ENCODE results near the gene BLNK. TPM values are rescaled to one million over a fixed set of nuclear protein-coding genes. Genes with fewer than 3 reads are reported as not detected.
"Not testable (repeated sequence)": the region's sequence is repeated elsewhere in the genome, so short reads cannot be mapped to it uniquely, and the experiment has no call there.

The BLNK gene
- total RNA-seq, 1 donor from 2014 or later, result not detected

GRCh38 chr10:96229568-96230030, 41.8 kb downstream of the BLNK start:
- intact Hi-C loops (cut with micrococcal nuclease), result loop anchor here (1.0 kb wide), 2 partner anchors 64 to 111 kb away; no protein-coding TSS in a partner anchor

- intact Hi-C loops (cut with micrococcal nuclease), result no loop called here
These were observed 42.9 kb downstream of the BLNK start for GRCh38 chr10:96228408-96228994.

GRCh38 chr10:96227206-96227605, 44.2 kb downstream of the BLNK start:
- intact Hi-C loops (cut with micrococcal nuclease), result no loop called here

GRCh38 chr10:96225119-96225518, 46.2 kb downstream of the BLNK start:
- intact Hi-C loops (cut with micrococcal nuclease), result no loop called here

- intact Hi-C loops (cut with micrococcal nuclease), result no loop called here
These were observed 48.5 kb downstream of the BLNK start for GRCh38 chr10:96222908-96223307.

- intact Hi-C loops (cut with micrococcal nuclease), result no loop called here
These were observed 48.9 kb downstream of the BLNK start for GRCh38 chr10:96222441-96222840.

GRCh38 chr10:96218826-96219225, 52.5 kb downstream of the BLNK start:
- intact Hi-C loops (cut with micrococcal nuclease), result no loop called here

- intact Hi-C loops (cut with micrococcal nuclease), result no loop called here
These were observed 53.7 kb downstream of the BLNK start for GRCh38 chr10:96217711-96218110.

- intact Hi-C loops (cut with micrococcal nuclease), result no loop called here
These were observed 54.6 kb downstream of the BLNK start for GRCh38 chr10:96216775-96217174.

- intact Hi-C loops (cut with micrococcal nuclease), result no loop called here
These were observed 58.5 kb downstream of the BLNK start for GRCh38 chr10:96212911-96213310.

- intact Hi-C loops (cut with micrococcal nuclease), result no loop called here
These were observed 59.6 kb downstream of the BLNK start for GRCh38 chr10:96211764-96212163.

- intact Hi-C loops (cut with micrococcal nuclease), result no loop called here
These were observed 62.4 kb downstream of the BLNK start for GRCh38 chr10:96208946-96209345.

- intact Hi-C loops (cut with micrococcal nuclease), result no loop called here
These were observed 63.1 kb downstream of the BLNK start for GRCh38 chr10:96208271-96208670.

- intact Hi-C loops (cut with micrococcal nuclease), result no loop called here
These were observed 65.8 kb downstream of the BLNK start for GRCh38 chr10:96205580-96205979.

- intact Hi-C loops (cut with micrococcal nuclease), result no loop called here
These were observed 69.8 kb downstream of the BLNK start for GRCh38 chr10:96201525-96201924.

GRCh38 chr10:96189505-96189904, 81.9 kb downstream of the BLNK start:
- intact Hi-C loops (cut with micrococcal nuclease), result not testable (repeated sequence)

- intact Hi-C loops (cut with micrococcal nuclease), result no loop called here
These were observed 82.5 kb downstream of the BLNK start for GRCh38 chr10:96188916-96189315.

GRCh38 chr10:96188421-96188820, 82.9 kb downstream of the BLNK start:
- intact Hi-C loops (cut with micrococcal nuclease), result no loop called here

GRCh38 chr10:96176985-96177384, 94.4 kb downstream of the BLNK start:
- intact Hi-C loops (cut with micrococcal nuclease), result no loop called here

- intact Hi-C loops (cut with micrococcal nuclease), result no loop called here
These were observed 98.7 kb downstream of the BLNK start for GRCh38 chr10:96172666-96173065.

GRCh38 chr10:96170230-96170629, 101.1 kb downstream of the BLNK start:
- intact Hi-C loops (cut with micrococcal nuclease), result no loop called here

- intact Hi-C loops (cut with micrococcal nuclease), result no loop called here
These were observed 102.8 kb downstream of the BLNK start for GRCh38 chr10:96168546-96168945.

GRCh38 chr10:96165726-96166125, 105.6 kb downstream of the BLNK start:
- intact Hi-C loops (cut with micrococcal nuclease), result no loop called here

GRCh38 chr10:96153070-96153469, 118.3 kb downstream of the BLNK start:
- intact Hi-C loops (cut with micrococcal nuclease), result no loop called here
